Stimulated activated CD8-positive, alpha-beta memory T cell treated with anti-CD3 and anti-CD28 coated beads, Interleukin-15, amount 100 ng/mL, for 1 hour (primary cell): ENCODE data around the gene MTR.
"Not testable (repeated sequence)": the region's sequence is repeated elsewhere in the genome, so short reads cannot be mapped to it uniquely, and the experiment has no call there.

Source experiments
- DNase-seq: peaks from one replicate; pipeline ENCODE4 v3.0.0-alpha.2; 2020; ENCODE audit warnings: low read depth

Gene MTR

GRCh38 chr1:236904892-236905741, 110.0 kb downstream of the MTR start:
- DNase-seq, result no peak

- DNase-seq, result no peak
These were observed 112.1 kb downstream of the MTR start for GRCh38 chr1:236907205-236907604.

- no peak for DNase-seq
These were observed 113.6 kb downstream of the MTR start for GRCh38 chr1:236908669-236909068.

- DNase-seq, result not testable (repeated sequence)
These were observed 116.0 kb downstream of the MTR start for GRCh38 chr1:236911047-236911446.

- DNase-seq, result no peak
These were observed 118.4 kb downstream of the MTR start for GRCh38 chr1:236913371-236914037.

- DNase-seq, result no peak
These were observed 119.3 kb downstream of the MTR start for GRCh38 chr1:236914375-236914774.

GRCh38 chr1:236916131-236916800, 121.2 kb downstream of the MTR start:
- no peak for DNase-seq

GRCh38 chr1:236917448-236917847, 122.4 kb downstream of the MTR start:
- DNase-seq, result no peak

- no peak for DNase-seq
These were observed 125.3 kb downstream of the MTR start for GRCh38 chr1:236920286-236920894.

GRCh38 chr1:236921610-236922009, 126.5 kb downstream of the MTR start:
- no peak for DNase-seq

GRCh38 chr1:236922190-236922589, 127.1 kb downstream of the MTR start:
- DNase-seq, result no peak

GRCh38 chr1:236925386-236925785, 130.3 kb downstream of the MTR start:
- no peak for DNase-seq

GRCh38 chr1:236930503-236930902, 135.4 kb downstream of the MTR start:
- no peak for DNase-seq

GRCh38 chr1:236938760-236939159, 143.7 kb downstream of the MTR start:
- no peak for DNase-seq

GRCh38 chr1:236942431-236942830, 147.3 kb downstream of the MTR start:
- no peak for DNase-seq

- DNase-seq, result no peak
These were observed 149.5 kb downstream of the MTR start for GRCh38 chr1:236944556-236944955.

- DNase-seq, result no peak
These were observed 149.9 kb downstream of the MTR start for GRCh38 chr1:236945002-236945401.

GRCh38 chr1:236947794-236948193, 152.7 kb downstream of the MTR start:
- no peak for DNase-seq

- no peak for DNase-seq
These were observed 153.3 kb downstream of the MTR start for GRCh38 chr1:236948381-236948780.

GRCh38 chr1:236948996-236949395, 153.9 kb downstream of the MTR start:
- no peak for DNase-seq

- no peak for DNase-seq
These were observed 155.3 kb downstream of the MTR start for GRCh38 chr1:236950365-236950764.

- no peak for DNase-seq
These were observed 156.6 kb downstream of the MTR start for GRCh38 chr1:236951672-236952071.
